GM21360 (cell line): ENCODE results near the gene NEK2.
A peak's percentile ranks its signal among the peaks of the same experiment; 100 is the strongest.
"Not testable (repeated sequence)": the region's sequence is repeated elsewhere in the genome, so short reads cannot be mapped to it uniquely, and the experiment has no call there.

Experiments used
- ATAC-seq: cut with Tn5 transposase; IDR thresholded peaks from one replicate; pipeline ENCODE4 v1.9.1; 2021; ENCODE audit warnings: mild to moderate bottlenecking, moderate library complexity; ENCODE audit not compliant: unreplicated experiment

Gene NEK2

GRCh38 chr1:211634461-211634860 is 41.0 kb downstream of the NEK2 start:
- ATAC-seq: no peak

GRCh38 chr1:211633524-211633846 is 41.9 kb downstream of the NEK2 start:
- no peak for ATAC-seq

GRCh38 chr1:211632808-211633523 is 42.5 kb downstream of the NEK2 start:
- no peak for ATAC-seq

GRCh38 chr1:211632117-211632807 is 43.2 kb downstream of the NEK2 start:
- ATAC-seq: peak; percentile 62

GRCh38 chr1:211631168-211631567 is 44.3 kb downstream of the NEK2 start:
- no peak for ATAC-seq

- ATAC-seq: no peak
These were observed 45.0 kb downstream of the NEK2 start for GRCh38 chr1:211630236-211631081.

- ATAC-seq: no peak
These were observed 47.0 kb downstream of the NEK2 start for GRCh38 chr1:211628417-211628816.

- ATAC-seq: no peak
These were observed 48.2 kb downstream of the NEK2 start for GRCh38 chr1:211627259-211627658.

- ATAC-seq: not testable (repeated sequence)
These were observed 49.6 kb downstream of the NEK2 start for GRCh38 chr1:211625866-211626265.

GRCh38 chr1:211625040-211625439 is 50.4 kb downstream of the NEK2 start:
- ATAC-seq: no peak

GRCh38 chr1:211623515-211623914 is 51.9 kb downstream of the NEK2 start:
- ATAC-seq: no peak

GRCh38 chr1:211621447-211622198 is 53.8 kb downstream of the NEK2 start:
- no peak for ATAC-seq

GRCh38 chr1:211620097-211620496 is 55.3 kb downstream of the NEK2 start:
- no peak for ATAC-seq

- no peak for ATAC-seq
These were observed 56.1 kb downstream of the NEK2 start for GRCh38 chr1:211619033-211619996.

- no peak for ATAC-seq
These were observed 58.5 kb downstream of the NEK2 start for GRCh38 chr1:211616965-211617297.

GRCh38 chr1:211616231-211616964 is 59.0 kb downstream of the NEK2 start:
- ATAC-seq: no peak

GRCh38 chr1:211614615-211615014 is 60.8 kb downstream of the NEK2 start:
- ATAC-seq: no peak

GRCh38 chr1:211613951-211614350 is 61.5 kb downstream of the NEK2 start:
- ATAC-seq: no peak
